HG02798 (cell line): ENCODE data around the gene TMPRSS3.
"Not testable (repeated sequence)": the region's sequence is repeated elsewhere in the genome, so short reads cannot be mapped to it uniquely, and the experiment has no call there.

Experiments
- ATAC-seq: cut with Tn5 transposase; IDR thresholded peaks from one replicate; pipeline ENCODE4 v1.9.1; 2021; ENCODE audit warnings: mild to moderate bottlenecking; ENCODE audit not compliant: unreplicated experiment, poor library complexity

TMPRSS3 gene

GRCh38 chr21:42411197-42411869, 15.5 kb upstream of the TMPRSS3 start:
- ATAC-seq = no peak

DNA sequence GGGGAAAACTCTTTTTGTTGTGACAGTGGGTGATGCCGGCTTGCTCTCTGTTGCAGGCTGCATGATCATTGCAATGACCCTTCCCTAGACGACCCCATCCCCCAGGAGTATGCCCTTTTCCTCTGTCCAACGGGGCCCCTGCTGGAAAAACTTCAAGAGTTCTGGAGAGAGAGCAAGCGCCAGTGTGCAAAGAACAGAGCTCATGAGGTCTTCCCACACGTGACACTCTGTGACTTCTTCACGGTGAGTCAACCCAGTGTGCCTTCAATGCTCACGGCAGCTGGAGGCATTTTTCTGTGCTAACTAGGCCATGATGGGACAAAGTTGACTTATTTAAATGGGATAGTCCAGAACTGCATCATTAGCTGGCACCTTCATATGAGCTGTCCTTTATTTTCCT, 13.5 kb upstream of the TMPRSS3 start:
- no peak for ATAC-seq

GRCh38 chr21:42408718-42409117, 12.9 kb upstream of the TMPRSS3 start:
- not testable (repeated sequence) for ATAC-seq

- ATAC-seq = no peak
Observed at GRCh38 chr21:42407476-42407875, 11.6 kb upstream of the TMPRSS3 start.

DNA sequence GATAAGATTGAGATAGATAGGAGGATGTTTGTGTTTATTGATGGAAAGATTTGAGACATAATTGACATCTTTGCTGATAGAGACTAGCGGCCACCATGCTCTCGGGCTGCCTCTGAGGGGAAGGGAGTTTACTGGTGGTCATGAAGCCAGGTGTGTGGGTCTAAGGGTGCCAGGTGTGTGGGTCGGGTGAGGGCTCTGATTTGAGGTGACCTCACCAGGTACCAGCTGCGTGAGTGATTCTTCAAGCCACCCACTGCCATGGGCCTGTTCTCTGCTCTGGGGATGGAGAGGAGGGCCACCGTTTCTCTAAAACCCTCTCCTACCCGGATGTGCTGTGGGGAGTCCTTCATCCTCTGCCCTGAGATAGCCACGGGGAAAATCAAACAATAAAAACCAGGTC, 11.0 kb upstream of the TMPRSS3 start:
- no peak for ATAC-seq

- ATAC-seq = no peak
Observed at GRCh38 chr21:42406201-42406621, 10.4 kb upstream of the TMPRSS3 start.

- no peak for ATAC-seq
Observed at GRCh38 chr21:42405064-42406013, 9.5 kb upstream of the TMPRSS3 start.

DNA sequence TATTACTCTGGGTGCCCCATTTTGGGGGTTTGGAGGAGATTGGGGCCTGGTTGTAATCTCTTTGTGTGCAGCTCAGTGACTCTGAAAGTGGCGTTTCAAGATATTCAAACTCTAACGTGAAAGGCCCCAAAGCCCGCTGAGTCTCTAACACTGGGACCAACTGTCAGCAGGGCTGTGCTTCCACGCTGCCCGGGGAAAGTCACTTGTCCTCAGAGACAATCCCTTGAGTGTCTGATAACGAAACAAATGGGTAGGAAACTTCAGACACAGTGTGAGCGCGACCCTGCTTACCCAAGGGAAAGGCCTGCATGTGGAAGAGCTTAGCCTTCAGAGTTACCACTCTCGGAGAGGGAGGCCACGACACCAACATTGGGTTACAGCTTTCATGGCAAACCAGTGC, 8.7 kb upstream of the TMPRSS3 start:
- ATAC-seq = no peak

- no peak for ATAC-seq
Observed at GRCh38 chr21:42403611-42404231, 7.9 kb upstream of the TMPRSS3 start, which contains the start of gene UBASH3A. Gene UBASH3A, plus strand, starts transcription at chr21:42403902. Its CDS starts 44 bp downstream, at chr21:42403946.

GRCh38 chr21:42401820-42402251, 6.0 kb upstream of the TMPRSS3 start:
- ATAC-seq = no peak

GRCh38 chr21:42401154-42401553, 5.3 kb upstream of the TMPRSS3 start:
- no peak for ATAC-seq

DNA sequence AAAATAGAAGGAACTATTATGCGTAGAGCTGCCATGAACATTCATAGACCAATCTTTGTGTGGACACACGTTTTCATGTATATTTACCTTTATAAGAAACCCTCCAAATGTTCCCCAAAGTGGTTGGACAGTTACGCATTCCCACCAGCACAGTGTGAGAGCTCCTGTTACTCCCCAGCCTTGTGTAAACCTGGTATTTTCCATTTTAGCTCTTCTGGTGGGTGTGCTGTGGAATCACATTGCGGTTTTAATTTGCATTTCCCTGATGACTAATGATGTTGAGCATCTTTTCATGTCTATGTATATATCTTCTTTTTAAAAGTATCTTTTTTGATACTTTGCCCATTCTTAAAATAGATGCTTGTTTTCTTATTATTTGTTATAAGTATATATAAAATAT, 4.7 kb upstream of the TMPRSS3 start:
- ATAC-seq = no peak

DNA sequence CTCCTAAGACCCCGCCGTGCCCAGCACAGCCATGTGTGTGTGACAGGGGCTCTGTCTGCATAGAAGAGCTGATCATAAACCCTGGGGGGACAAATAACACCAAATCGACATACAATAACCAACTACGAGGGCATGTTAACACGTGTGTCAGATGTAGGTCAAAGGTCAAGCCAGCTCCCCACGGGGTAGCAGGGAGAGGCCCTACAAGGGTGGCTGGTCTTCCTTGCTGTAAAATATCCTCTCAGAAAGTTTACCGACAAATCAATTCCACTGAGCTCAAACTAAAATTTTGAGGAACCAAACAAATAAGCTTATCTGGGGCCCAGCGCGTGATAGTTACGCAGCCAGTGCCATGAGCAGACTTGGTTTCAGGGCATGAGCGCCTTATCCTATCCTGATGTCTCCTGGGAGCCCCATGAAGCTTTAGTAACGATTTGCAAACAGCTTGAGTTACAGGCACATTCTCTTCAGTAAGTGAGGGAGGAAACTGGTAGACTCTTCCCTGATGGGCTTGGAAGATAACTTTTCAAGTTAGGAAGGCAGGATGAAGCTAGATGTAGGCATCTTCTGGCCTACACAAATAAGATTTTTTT, 2.7 kb upstream of the TMPRSS3 start:
- ATAC-seq = no peak

- ATAC-seq = no peak
Observed at GRCh38 chr21:42397746-42398394, 2.0 kb upstream of the TMPRSS3 start.

DNA sequence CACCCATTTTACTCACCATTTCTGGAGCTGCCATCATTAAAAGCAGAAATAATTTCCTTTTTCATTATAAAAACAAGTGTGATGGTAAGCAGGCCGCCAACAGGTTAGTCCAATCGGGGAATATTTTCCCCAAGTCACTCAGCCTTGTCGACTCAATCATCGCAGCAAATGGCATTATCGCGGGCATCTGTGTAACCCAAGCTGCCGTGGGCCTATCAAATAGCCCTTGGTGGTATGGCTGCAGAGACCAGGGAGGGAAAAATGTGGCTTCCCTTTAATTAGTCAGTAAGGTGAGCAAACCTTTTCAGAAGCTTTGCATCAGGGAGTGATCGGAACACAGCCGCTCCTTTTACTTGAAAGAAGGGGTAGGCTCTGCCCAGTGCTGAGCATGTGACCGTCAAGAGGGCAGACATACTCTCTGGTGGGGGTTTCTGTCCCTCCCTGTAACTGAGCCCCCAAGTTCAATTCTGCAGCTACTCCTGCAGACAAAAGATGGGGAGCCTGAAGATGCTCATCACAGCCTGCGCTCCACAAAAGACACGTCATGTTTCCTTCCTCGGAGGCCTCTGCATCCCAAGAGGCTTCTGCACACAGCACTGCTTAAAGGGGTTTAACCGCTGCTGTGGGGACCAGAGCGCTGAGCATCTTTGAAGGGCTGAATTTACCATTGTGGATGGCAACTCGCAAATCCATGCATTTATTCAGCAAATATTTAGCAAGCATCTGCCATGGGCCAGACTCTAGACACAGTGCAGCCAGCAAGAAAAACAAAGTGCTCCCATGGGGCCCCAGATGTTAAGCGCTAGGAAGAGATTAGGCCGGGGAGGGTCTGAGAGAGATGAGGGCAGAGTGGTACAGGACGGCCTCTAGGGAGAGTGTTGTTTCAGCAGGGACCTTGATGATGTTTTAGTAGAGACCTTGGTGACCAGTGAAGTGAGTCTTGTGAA, 1.2 kb upstream of the TMPRSS3 start:
- ATAC-seq = no peak

DNA sequence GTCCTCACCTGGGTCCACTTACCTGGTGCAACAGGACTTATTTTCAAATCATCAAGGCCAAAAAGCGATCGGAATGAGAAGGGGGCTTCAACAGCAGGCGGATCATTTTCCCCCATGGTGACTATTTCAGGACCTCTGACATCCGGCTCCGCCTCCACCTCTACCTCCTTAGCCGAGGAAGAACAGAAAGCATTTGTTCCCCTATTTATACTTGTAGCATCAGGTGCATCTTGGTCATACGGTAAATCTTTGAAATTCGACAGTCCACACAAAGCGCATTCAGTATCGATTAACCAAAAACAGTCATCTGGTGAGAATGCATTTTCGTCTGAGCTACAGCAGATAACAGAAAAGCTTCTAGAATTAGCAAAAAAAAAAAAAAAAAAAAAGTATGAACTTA, 550 bp downstream of the TMPRSS3 start:
- no peak for ATAC-seq

DNA sequence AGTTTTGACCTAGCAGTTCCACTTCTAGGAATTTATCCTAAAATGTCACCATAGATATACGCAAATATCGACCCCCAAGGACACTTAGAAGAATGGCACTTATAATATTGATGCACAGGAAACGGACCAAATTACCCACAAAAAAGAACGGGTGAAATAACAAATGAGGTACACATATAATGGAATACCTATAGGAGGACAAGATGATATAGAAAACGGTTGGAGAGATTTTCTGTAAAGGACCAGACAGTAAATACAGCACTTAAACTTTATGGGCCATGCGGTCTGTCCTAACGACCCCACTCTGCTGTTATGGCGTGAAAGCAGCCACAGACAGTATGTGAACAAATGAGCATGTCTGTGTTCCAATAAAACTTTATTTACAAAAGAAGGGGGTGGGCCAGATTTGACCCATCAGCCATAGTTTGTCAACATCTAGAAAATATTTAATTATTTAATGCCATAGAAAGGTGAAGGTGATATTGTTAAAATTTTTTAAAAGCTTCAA, 2.4 kb downstream of the TMPRSS3 start:
- ATAC-seq = no peak

GRCh38 chr21:42392731-42393442, 3.0 kb downstream of the TMPRSS3 start:
- peak; percentile 69 for ATAC-seq
